ENCODE results near the gene PLAC8.
"Not testable (repeated sequence)": the region's sequence is repeated elsewhere in the genome, so short reads cannot be mapped to it uniquely, and the experiment has no call there.

The PLAC8 gene

DNA sequence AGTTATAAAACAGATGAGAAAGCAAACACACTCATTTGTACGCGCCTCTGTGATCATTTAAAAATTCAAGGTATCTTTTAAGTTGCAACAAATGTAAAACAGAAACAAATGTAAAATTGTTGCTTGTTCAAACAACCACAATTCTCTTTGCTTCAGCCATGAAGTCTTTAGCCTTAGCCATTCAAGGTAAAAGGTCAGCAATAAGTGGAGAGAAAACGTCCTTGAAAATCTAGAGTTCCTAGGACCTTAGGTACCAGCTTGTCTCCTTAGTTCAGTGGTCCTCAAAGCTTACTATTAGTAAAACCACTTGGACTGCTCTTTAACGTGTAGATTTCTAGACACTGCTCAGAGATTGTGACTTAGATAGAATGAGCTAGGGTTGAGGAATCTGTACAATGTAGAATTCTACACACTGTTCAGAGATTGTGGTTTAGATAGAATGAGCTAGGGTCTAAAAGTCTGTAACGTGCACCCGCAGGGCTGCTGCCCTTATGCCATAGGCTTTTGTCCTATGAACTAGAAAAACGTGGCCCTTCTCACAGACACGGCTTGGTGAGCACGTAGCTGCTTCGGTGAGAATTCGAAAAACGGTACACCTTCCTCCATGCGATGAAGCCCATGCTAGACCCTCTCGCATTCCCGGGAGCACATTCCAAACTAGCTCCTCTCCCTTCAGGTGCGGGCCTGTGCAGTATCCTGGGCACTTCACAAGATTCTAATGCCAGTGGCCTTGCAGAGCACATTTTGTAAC lies 1.7 kb downstream of the PLAC8 start:
- DNase-seq (ENCODE audit: low read depth in 3 of 3, low spot score in 1 of 3), result no peak

DNA sequence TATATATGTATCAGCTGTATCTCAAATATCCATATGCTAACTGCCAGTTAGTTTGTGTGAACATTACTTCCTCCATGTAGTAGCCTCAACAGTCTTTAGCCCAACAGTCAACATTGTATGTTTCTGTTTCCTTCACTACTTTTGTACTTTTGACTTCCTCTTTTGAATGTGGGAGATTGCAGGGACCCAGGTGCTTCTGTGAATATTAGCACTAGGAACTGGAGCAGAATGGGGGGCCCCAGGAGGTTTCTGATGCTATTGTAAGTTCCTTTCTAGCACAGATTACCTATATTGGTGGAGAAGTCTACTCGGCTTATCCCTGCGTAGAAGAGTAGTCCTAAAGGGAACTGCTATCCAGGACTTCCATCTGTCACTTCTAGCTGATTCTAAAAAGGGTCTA lies 2.3 kb downstream of the PLAC8 start:
- DNase-seq (ENCODE audit: low read depth in 3 of 3, low spot score in 1 of 3), result no peak

DNA sequence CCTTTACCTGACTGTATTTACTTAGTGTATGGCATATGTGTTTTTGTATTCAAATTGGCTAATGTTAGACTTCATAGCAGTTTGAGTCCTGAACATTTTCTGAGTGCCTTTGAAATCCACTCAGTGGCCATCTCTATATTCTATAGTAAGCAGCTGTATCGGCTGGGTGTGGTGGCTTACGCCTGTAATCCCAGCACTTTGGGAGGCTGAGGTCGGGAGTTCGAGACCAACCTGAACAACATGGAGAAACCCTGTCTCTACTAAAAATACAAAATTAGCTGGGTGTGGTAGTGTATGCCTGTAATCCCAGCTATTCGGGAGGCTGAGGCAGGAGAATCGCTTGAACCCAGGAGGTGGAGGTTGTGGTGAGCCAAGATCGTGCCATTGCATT lies 2.8 kb downstream of the PLAC8 start:
- not testable (repeated sequence) for DNase-seq (ENCODE audit: low read depth in 3 of 3, low spot score in 1 of 3)

DNA sequence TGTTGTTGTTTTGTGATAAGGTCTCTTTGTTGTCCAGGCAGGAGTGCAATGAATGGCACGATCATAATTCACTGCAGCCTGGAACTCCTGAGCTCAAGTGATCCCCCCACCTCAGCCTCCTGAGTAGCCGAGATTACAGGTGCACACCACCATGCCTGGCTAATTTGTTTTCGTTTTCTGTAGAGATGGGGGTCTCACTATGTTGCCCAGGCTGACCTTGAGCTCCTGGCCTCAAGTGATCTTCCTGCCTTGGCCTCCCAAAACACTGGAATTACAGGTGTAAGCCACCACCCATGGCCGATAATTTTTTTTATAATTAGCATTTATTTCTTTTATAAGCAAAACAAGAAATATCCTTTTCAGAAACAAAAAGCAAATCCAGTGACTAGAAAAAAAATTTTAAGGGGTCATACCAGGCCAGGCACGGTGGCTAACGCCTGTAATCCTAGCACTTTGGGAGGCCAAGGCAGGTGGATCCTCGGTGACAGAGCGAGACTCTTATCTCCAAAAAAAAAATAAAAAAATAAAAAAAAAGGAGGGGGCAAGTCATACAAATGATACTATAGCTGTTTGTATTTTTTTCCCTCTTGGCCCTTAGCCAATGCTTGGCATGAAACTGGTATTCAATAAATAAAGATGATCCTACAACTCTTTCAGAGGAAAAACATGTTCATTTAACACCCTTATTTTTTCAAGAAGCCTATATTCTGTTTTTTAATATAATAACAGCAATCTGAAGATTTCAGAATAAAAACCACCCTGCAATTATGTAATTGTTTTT lies 3.4 kb downstream of the PLAC8 start:
- no peak for DNase-seq (ENCODE audit: low read depth in 3 of 3, low spot score in 1 of 3)

DNA sequence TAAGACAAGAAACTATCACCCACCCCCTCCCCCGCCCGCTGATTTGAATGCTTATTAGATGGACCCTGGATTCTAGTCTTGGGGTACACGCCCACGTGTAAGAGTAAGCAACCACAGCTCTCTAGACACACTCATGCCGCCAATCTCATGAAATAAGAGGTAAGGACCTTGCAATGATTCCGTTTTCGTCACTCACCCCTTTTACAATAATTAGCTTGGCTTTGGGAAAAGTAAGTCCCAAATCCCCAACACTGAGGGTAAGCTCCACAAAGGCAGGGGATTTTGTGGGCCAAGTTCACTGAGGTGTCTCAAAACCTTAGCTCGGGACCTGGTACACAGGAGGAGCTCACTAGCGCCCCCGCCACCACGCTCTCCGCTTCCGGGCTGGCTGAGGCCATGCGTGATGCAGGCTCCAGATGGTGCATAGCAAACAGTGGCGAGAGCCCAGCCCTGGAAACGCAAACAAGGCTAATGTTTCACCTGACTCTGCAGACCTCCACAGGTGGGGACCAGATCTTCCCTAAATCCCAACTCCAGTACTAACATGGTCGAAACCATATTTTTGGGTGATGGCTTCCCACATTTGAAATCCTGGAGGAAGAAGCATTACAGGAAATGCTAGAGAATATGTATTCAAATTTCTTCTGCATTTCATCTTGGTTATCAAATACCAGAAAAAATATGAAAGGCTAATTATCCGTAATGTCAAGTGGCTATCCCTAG lies 4.1 kb downstream of the PLAC8 start:
- peak; percentile 54 to 84 (median 69) for DNase-seq (ENCODE audit: low read depth in 3 of 3, low spot score in 1 of 3)

DNA sequence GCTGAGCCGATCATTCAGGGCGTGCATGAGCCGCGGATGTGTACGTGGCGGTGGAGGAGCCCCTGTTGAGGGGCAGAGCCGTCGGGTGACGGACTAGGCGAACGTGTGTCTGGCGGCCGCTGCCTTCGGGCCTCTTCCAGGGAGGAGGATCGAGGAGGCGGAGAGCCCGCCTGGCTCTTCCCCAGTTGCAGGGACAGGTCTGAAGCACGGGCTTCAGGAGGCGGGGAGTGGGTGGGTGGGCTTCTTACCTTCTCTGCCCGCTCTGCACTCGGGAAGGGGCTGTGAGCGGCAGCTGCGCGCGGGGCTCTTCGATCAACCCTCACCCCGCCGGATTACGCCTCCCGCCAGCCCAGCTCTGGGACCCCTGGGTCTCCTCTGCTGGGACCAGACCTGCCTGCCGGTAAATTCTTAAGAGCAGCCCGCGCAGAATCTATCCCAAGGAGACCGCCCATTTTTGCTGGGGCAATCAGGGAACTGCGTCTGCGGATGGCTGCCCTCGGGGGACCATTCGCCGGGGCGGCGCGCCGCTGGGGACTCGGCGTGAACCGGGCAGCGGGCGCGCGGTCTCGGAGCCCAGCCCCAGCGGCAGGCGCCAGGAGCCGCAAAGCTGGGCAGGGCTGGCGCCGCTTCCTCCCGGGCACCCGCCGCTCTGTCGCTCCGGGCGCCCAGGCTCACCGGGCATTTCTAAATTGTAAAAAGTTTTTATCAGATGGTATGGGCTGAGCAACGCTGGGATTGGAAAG lies 4.9 kb downstream of the PLAC8 start:
- DNase-seq (ENCODE audit: low read depth in 3 of 3, low spot score in 1 of 3), result peak in 1 of 3 donors; percentile 27

DNA sequence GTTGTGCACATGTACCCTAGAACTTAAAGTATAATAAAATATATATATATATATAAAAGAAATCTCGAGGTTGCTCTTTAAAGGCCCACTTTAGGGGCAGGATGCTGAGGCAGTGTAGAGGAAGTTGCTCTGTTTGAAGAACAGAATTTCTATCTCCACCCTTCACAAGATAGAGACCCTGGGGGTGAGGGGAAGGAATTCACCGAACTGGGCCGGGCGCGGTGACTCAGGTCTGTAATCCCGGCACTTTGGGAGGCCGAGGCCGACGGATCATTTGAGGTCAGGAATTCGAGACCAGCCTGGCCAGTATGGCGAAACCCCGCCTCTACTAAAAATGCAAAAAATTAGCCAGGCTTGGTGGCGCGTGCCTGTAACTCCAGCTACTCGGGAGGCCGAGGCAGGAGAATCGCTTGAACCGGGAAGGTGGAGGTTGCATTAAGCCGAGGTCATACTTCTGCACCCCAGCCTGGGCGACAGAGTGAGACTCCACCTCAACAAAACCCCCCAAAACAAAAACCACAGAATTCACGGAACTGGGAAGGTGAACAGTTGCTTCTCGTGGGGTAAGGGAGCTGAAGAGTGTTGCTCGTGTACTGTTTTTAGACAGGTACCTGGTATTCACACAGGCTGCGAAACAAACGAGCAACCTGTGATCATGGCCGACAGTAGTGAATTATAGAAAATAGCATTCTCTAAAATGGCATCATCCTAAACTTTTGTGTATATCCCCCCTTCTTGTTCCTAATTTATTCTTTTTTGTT lies 6.2 kb downstream of the PLAC8 start:
- DNase-seq (ENCODE audit: low read depth in 3 of 3, low spot score in 1 of 3), result no peak

DNA sequence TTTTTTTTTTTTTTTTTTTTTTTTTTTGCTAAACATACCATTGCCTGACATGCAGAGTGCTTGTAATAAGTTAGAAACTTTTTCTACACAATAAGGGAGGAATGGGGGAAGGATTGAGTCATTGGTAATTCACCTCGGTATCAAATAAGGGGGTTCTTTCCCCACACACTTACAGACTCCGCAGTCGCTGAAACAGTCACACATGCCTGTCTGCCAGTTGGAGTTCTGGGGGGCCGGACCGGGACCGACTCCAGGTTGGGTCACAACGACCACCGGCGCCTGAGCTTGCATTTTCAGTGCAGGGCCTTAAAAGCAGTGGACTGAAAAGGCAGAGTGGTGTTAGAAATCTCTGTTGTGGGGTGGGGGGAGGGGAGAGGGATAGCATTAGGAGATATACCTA lies 6.9 kb downstream of the PLAC8 start:
- DNase-seq (ENCODE audit: low read depth in 3 of 3, low spot score in 1 of 3), result peak in 1 of 3 donors; percentile 31

DNA sequence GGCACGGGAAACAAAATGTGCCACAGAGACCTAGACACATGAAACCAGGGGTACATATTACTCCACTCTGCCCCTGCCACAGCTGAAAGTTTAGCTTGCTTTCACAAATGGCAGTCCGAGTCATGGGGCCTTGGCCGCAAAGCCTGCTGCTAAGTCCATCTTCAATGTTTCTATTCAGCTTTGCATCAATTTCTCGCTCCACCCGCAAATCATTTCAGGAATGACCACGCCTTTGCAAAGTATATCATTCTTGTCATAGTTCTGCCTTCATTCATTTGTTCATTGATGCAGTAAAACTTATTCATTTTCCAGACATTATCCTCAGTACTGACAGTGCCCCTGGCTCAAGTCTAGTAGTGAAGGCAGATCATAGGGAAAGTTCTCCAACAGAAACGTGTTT lies 9.5 kb downstream of the PLAC8 start:
- DNase-seq (ENCODE audit: low read depth in 3 of 3, low spot score in 1 of 3), result no peak

DNA sequence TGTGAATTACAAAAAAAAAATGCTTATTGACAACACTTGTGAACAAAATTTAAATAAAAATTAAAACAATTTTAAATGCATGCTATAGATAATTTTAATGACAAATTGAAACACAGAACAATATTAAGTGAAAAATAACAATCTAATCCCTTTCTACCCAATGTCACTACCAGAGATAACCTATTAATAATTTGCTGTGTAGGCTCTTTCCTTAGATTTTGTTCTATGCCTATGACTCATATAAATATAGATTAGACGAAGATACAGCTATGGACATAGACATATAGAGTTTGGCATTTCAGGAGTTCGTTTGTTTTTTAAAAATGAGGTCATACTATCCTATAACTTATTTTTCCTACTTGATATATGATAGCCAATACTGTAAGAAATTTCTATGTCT lies 18.1 kb downstream of the PLAC8 start:
- DNase-seq (ENCODE audit: low read depth in 3 of 3, low spot score in 1 of 3), result no peak

DNA sequence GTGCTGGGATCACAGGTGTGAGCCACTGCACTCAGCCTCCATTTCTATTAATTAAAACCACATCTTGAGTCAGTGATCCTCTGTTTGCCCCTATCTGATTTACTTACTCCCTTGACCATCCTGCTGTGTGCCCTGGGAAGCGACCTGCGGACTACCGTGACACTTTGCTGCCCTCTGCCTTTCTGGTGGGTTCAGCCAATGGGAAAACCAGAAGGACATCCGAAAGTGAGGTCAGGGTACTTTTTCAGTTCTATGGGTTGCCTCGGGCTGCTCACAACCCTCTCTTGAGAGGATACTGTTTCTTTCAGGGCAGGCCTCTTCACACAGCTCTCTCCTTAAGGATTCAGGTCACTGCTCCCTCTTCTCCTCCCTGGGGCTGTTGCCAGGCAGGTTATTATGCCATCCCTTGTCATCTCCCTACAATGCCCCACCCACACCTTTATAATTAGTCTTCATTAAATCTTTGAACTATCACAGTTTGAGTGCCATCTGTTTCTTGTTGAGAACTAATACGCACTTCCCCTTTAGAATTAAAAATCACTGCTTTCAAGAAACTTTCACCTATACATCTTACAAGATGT lies 21.4 kb downstream of the PLAC8 start:
- DNase-seq (ENCODE audit: low read depth in 3 of 3, low spot score in 1 of 3), result no peak

DNA sequence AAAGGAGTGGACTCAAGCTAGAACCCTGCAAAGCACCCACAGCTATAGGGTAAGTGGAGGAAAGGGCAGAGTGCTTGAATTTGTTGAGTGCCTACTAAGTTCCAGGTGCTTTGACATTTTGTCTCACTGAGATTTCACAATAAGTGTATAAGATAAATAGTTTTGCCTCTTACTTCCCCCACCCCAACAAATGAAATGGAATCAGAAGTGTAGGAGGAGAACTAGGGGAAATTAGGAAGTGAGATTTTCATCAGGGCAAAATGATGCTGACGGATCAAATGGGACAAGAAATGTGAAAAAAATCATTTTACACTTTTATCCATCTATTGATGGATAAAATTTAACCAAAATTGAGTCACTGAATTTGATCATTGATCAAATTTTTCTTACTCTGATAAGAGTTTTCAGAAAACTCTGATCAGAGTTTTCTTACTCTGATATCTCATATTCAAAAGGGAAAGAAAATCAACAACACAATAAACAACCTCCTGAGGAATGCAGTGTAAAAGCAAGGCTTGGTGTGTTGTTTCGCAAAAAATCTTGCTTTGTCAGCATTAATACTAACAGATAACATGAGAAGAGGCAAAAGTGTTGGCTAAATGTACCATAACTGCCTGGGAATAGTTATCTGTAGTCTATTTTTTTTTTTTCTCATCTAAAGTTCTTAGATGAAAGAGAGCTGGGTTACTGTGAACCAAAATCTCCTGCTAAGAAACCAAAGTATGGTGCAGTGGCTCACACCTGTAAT lies 24.9 kb downstream of the PLAC8 start:
- DNase-seq (ENCODE audit: low read depth in 3 of 3, low spot score in 1 of 3), result no peak

DNA sequence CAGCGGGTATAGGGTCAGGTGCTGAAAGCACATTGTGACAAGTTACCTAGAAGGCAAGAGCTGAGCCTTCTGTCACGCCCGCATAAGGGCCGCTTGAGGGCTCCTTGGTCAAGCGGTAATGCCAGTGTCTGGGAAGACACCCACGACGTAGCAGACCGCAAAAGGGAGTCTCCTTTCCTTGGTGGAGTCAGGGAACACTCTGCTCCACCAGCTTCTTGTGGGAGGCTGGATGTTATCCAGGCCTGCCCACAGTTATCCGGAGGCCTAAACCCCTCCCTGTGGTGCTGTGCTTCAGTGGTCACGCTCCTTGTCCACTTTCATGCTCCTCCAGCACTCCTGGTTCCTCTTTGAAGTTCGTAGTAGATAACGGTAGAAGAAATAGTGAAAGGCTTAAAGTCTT lies 29.6 kb downstream of the PLAC8 start:
- not testable (repeated sequence) for DNase-seq (ENCODE audit: low read depth in 3 of 3, low spot score in 1 of 3)

DNA sequence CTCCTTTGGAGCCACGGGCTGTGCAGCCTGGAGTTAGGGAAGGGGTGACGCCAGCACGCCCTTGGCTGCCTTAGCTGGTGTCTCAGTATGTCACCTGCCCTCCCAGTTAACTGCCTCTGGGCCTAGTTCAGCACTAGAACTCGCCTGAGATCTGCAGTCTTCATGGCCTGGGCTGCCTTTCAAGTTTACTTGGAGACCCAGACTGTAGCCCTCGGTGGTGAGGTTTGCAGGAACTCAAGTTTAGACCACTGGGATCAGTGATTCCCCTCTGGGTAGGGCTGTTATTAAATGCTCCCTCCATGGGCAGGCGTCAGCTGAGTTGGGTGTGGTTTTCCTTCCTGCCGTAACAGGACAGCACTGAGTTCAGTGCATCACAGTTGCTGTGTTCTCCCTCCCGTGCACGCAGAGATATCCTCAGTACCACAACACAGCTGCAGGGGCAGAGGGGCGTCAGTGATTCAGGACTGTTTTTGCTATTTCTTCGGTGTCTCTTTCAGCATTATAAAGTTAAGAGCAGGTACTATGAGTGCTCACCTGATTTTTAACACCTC lies 30.5 kb downstream of the PLAC8 start:
- DNase-seq (ENCODE audit: low read depth in 3 of 3, low spot score in 1 of 3), result peak in 1 of 3 donors; percentile 24

DNA sequence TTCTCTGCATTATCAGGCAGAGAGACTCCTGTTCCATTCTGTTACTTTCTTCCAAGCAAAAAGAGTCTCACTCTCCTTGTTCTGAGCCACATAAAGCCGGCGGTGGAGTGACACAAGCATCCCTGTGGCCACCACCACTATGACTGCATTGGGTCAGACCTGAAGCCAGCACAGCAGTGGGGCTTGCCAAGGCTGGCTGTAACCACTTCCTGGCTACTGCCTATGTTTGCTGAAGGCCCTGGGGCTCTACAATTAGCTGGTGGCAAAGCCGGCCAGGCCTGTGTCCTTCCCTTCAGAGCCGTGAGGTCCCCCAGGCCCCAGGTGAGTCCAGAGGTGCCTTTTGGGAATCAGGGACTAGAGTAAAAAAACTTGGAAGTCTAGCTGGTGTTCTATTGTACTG lies 31.8 kb downstream of the PLAC8 start:
- DNase-seq (ENCODE audit: low read depth in 3 of 3, low spot score in 1 of 3), result no peak

DNA sequence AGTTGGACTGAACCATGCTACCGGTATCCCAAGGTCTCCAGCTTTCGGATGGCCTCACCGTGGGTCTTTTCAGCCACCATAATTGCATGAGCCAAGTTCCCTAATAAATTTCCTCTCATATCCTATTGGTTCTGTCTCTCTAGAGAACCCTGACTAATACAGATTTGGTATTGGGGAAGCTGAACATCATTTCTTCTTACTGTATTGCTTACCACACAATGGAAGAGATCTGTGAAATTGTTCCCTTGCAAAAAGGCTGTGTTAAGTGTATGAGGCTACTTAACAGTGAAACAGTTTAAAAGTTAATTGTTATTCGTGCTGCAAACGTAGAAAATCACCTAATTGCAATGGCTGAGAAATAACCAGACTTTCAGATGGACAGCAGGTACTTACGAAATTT lies 34.0 kb downstream of the PLAC8 start:
- DNase-seq (ENCODE audit: low read depth in 3 of 3, low spot score in 1 of 3), result no peak

DNA sequence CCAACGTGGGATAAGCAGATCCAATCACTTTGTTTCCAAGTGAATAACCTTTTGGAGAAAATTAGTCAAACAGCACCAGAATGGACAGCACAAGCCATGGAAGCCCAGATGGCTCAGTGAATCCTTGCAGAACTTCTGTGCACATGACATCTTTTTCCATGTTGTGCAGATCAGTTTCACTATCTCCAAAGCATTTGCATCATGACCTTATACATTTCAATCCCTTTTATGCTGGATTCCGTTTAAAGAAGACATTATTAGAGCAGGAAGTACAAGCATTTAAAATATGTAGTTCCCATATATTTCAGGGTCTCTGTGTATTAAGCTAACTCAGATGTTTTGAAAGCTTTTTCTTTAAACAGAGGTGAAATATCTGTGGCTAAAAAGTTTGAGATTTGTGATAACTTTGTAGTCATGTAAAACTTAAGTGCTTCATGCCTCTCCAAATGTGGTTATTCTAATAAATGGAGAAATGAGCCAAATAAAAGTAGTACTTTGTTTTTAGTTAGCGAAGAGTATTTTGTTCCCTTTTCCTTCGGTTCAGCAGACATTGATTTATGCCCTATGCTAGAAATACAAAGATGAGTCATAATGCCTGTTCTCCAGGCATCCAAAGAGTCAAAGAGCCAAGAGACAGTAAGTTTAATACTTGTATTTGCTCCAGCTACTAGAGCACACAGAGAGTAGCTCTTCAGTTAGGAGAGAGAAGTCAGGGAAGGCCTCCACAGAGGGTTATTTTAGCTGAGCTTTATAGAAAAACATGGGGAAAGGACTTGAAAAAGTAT lies 39.0 kb downstream of the PLAC8 start:
- DNase-seq (ENCODE audit: low read depth in 3 of 3, low spot score in 1 of 3), result no peak

DNA sequence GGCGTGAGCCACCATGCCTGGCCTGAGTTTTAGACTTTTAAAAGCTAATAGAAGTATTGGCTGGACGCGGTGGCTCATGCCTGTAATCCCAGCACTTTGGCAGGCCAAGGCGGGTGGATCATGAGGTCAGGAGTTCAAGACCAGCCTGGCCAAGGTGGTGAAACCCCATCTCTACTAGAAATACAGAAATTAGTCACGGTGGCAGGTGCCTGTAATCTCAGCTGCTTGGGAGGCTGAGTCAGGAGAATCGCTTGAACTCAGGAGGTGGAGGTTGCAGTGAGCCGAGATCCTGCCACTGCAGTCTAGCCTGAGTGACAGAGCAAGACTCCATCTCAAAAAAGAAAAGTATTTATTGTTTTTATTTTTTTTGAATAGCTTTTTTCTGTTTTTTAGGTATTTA lies 39.7 kb downstream of the PLAC8 start:
- not testable (repeated sequence) for DNase-seq (ENCODE audit: low read depth in 3 of 3, low spot score in 1 of 3)

Measured in stimulated activated CD4-positive, alpha-beta T cell treated with anti-CD3 and anti-CD28 coated beads, TNF-alpha, amount 100 ng/mL, for 1 hour (primary cell).